Measurements from ENCODE around the gene EFS.

GRCh38 chr14:23404331-23404900, 39.4 kb upstream of the EFS start:
- no peak for TF ChIP-seq CTCF (IDR thresholded peaks at IDR 0.05)
- no peak for TF ChIP-seq POLR2A (IDR thresholded peaks at IDR 0.05; ENCODE audit: low read depth)
- TF ChIP-seq POLR2AphosphoS5 (IDR thresholded peaks at IDR 0.05), result no peak
